HFF-Myc (cell line): Measurements from ENCODE around the gene ADAP1.

Experiments
- DNase-seq: peaks from one replicate; pipeline ENCODE4 v3.0.0-alpha.2; 2011; ENCODE audit warnings: low read depth; ENCODE audit errors: extremely low read depth
- H3K4me3 ChIP-seq: replicated peaks from 2 replicates; pipeline ENCODE4 v1.5.1; 2011; ENCODE audit warnings: low read depth, mild to moderate bottlenecking, control low read depth, low read length
- TF ChIP-seq, protein P1 (sequence below): IDR thresholded peaks from 2 replicates; pipeline ENCODE4 v1.5.1; 2012; ENCODE audit warnings: mild to moderate bottlenecking, low read depth, low read length, control low read depth; ENCODE audit errors: missing control alignments

ADAP1 gene

DNA sequence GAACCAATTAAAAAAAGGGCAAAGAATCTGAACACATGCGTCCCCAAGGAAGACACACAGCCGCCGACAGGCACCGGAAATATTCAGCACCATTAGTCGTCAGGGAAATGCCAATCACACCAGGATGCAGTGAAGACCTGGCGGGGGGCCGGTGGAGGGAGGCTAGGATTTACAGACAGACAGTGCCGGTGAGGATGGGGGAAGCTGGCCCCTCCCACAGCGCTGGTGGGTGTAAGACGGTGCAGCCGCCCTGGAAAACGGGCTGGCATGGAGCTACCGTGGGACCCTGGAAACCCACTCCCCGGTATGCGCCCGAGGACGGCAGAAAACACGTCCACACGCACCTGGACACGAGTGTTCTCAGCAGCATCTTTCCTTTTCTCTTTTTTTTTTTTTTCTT, 4.8 kb upstream of the ADAP1 start:
- H3K4me3 ChIP-seq, result no peak overlapping the region
- DNase-seq, result no peak
- TF ChIP-seq, protein P1, sequence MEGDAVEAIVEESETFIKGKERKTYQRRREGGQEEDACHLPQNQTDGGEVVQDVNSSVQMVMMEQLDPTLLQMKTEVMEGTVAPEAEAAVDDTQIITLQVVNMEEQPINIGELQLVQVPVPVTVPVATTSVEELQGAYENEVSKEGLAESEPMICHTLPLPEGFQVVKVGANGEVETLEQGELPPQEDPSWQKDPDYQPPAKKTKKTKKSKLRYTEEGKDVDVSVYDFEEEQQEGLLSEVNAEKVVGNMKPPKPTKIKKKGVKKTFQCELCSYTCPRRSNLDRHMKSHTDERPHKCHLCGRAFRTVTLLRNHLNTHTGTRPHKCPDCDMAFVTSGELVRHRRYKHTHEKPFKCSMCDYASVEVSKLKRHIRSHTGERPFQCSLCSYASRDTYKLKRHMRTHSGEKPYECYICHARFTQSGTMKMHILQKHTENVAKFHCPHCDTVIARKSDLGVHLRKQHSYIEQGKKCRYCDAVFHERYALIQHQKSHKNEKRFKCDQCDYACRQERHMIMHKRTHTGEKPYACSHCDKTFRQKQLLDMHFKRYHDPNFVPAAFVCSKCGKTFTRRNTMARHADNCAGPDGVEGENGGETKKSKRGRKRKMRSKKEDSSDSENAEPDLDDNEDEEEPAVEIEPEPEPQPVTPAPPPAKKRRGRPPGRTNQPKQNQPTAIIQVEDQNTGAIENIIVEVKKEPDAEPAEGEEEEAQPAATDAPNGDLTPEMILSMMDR, result no peak

DNA sequence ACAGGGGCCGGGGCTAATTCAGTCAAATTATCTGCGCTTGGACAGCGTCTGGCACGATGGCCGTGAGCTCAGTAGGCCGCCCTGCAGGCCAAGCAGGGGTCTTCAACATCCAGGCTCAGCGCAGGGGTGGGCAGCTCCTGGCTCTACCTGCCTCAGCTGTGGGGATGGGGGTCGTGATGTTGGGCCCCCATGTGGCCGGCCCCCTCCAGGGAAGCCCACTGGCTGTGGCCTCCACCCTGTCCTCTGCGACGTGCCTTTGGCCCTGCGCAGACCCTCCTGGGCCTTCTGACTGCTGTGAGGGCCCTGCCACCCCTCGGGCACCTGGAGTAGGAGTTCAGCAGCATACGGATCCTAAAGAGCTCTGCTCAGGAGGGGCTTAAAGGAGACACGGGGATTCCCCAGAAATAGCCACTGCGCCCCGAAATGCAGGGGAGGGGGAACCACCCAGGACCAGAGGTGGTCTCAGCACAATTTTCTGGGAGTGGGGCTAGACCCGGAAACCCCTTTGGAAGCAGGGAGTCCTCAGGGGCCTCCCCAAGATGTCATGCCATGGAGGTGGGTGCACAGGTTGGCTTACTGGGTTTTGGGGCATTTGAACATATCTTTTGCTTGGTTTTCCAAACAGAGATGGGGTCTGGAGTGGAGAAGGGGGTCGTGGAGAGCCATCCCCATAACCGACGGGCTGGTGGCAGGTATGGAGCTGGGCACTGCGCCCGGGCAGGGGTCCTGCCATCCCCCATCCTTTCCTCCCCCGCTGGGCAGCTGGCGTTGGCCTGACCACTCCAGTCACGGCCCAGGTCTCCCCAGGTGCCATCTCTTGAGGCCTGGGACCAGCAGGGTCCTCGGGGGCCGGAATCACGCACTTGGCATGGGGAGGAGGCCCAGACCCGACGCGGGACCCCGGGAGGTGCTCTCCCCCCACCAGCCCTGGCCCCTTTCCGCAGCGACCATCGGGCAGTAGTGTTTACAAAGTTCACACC, 4.0 kb upstream of the ADAP1 start:
- no peak overlapping the region for H3K4me3 ChIP-seq
- DNase-seq, result no peak
- TF ChIP-seq, protein P1, result no peak

DNA sequence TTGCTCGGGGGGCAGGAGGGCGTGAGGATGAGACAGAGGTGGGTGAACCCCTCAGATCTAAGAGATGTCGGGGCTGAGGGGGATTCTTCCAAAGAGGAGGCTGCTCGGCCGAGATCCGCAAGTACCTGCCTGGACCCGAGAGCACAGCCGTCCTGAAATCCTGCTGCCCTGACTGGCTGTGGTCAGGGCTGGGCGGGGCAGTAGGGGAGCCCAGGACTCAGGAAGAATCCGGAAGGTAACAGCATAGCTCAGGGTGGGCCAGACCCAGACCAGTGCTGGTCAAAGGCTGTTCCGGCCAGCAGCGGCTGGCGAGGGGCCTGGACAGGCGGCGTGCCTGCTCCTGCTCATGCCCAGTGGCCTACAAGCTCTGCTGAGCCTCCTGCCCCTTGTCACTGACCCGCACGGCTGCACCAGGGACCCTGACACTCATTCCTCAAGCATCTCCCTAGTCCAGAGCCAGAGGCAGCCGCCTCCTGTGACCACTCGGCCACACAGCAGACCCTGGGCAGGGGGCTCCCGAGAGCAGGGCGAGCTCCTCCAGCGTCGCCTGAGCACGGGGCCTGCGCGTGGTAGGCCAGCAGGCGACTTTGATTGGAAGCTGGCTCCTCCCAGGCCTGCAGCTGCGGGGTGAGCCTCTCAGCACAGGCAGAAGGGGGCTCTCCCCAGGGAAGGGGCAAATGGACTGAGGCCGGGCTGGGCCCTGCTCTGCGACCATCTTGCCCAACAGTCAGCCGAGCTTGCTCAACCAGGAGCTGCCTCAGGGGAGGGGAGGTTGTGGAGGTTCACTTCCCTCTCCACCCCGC, 3.1 kb upstream of the ADAP1 start:
- H3K4me3 ChIP-seq, result no peak overlapping the region
- no peak for DNase-seq
- TF ChIP-seq, protein P1, result no peak

DNA sequence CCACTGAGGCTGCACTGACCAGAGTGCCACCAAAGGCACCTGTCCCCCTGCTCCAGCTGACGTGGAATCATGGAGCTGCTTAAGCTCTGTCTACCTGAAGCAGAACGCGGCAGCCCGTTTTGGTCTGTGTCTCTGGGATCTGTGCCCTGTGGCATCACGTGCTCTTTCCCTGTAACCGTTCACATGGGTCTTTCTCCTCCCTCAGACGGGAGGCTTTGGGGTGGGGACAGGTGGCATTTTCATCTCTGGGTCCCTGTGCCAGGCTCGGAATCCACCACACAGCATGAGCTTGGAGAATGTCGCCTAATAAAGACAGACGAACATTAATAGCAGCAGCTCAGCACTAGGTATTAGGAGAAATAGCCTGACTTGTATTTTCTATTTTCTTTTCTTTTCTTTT, 1.6 kb upstream of the ADAP1 start:
- DNase-seq, result no peak
- H3K4me3 ChIP-seq, result no peak overlapping the region
- TF ChIP-seq, protein P1, result no peak

DNA sequence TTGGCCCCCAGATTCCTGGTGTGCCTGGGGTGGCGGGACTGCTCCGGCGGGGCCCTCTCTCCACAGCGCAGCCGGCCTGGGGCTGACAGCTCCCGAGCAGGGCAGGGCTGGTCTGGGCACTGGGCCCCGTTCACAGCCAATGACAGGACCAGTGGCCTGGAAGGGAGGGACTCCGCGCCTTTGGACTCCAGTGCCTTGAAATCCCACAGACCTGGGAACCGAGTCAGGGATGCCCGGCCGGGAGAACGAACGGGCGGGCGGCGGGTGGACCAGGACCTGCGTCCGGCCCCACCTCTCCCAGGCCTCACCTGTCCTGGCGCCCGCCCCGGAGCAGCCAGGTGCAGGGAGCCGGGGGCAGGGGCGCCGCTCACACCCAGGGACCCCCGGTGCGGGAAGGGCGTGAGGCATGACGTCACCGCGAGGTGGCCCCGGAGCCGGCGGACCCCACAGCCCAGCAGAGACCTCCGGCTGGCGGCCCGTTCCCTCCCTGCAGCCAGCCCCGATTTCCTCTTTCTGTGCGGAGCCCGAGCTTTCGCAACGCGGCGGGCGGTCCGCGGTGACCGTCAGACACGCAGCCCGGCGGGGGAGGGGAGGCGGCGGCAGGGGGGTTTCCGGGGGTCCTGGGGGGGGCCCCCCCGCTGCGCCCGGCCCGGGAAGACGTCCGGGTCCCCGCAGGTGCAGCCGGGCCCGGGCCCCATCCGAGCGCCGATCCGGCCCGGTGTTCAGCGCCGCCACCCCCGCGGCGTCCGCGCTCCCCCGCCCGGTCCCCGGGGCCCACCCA, 743 bp downstream of the ADAP1 start:
- TF ChIP-seq, protein P1, result no peak
- H3K4me3 ChIP-seq, result peak overlapping the region; percentile 23; the same call in 1 of the 2 replicates
- no peak for DNase-seq
